GM21576 (cell line): ENCODE measurements around the gene DRP2.
"Not testable (repeated sequence)": the region's sequence is repeated elsewhere in the genome, so short reads cannot be mapped to it uniquely, and the experiment has no call there.

Experiments used
- ATAC-seq: cut with Tn5 transposase; IDR thresholded peaks from one replicate; pipeline ENCODE4 v1.9.1; 2021; ENCODE audit warnings: mild to moderate bottlenecking, moderate library complexity; ENCODE audit not compliant: unreplicated experiment

Gene DRP2

GRCh38 chrX:101219116-101219863 lies at the start of gene DRP2:
TSS of gene DRP2 (plus strand) at chrX:101219786. CDS start at chrX:101231648, 11,862 bp downstream.
- no peak for ATAC-seq

- ATAC-seq: no peak
Observed at GRCh38 chrX:101171883-101172400, 47.6 kb upstream of the DRP2 start.

GRCh38 chrX:101176439-101176838 lies 43.1 kb upstream of the DRP2 start:
- ATAC-seq: no peak

GRCh38 chrX:101184876-101185275 lies 34.7 kb upstream of the DRP2 start:
- not testable (repeated sequence) for ATAC-seq

GRCh38 chrX:101187961-101188360 lies 31.6 kb upstream of the DRP2 start:
- ATAC-seq: not testable (repeated sequence)

- ATAC-seq: no peak
Observed at GRCh38 chrX:101190736-101191135, 28.9 kb upstream of the DRP2 start.

GRCh38 chrX:101191217-101191750 lies 28.3 kb upstream of the DRP2 start:
- ATAC-seq: no peak

- ATAC-seq: no peak
Observed at GRCh38 chrX:101195442-101196173, 24.0 kb upstream of the DRP2 start.

GRCh38 chrX:101203761-101204351 lies 15.7 kb upstream of the DRP2 start:
- ATAC-seq: no peak

GRCh38 chrX:101206471-101206870 lies 13.1 kb upstream of the DRP2 start:
- peak; percentile 76 for ATAC-seq

GRCh38 chrX:101208152-101208905 lies 11.3 kb upstream of the DRP2 start:
- peak; percentile 57 for ATAC-seq

- ATAC-seq: no peak
Observed at GRCh38 chrX:101210630-101211029, 9.0 kb upstream of the DRP2 start.

- no peak for ATAC-seq
Observed at GRCh38 chrX:101217689-101218088, 1.9 kb upstream of the DRP2 start.

GRCh38 chrX:101219864-101220346 lies 319 bp downstream of the DRP2 start:
- ATAC-seq: no peak

GRCh38 chrX:101220662-101221260 lies 1.2 kb downstream of the DRP2 start:
- ATAC-seq: no peak

GRCh38 chrX:101223226-101223625 lies 3.6 kb downstream of the DRP2 start:
- ATAC-seq: no peak

- no peak for ATAC-seq
Observed at GRCh38 chrX:101229170-101229569, 9.6 kb downstream of the DRP2 start.

- ATAC-seq: no peak
Observed at GRCh38 chrX:101230636-101231035, 11.1 kb downstream of the DRP2 start.

- ATAC-seq: no peak
Observed at GRCh38 chrX:101231080-101231479, 11.5 kb downstream of the DRP2 start.

- ATAC-seq: no peak
Observed at GRCh38 chrX:101232316-101232715, 12.7 kb downstream of the DRP2 start.
